Glomerular visceral epithelial cell (primary cell): Measurements from ENCODE around the gene COL28A1.

Source experiments
- DNase-seq: peaks from one replicate; pipeline ENCODE4 v3.0.0-alpha.2; 2016; ENCODE audit errors: extremely low spot score

Gene COL28A1

GRCh38 chr7:7535691-7536090, at the start of gene COL28A1:
Gene COL28A1 (minus strand): TSS chr7:7535873. CDS start chr7:7532875, 2,998 bp downstream.
- DNase-seq, result no peak

GRCh38 chr7:7584653-7585052, 49.0 kb upstream of the COL28A1 start:
- DNase-seq, result no peak

- DNase-seq, result no peak
Observed at GRCh38 chr7:7583731-7584130, 48.1 kb upstream of the COL28A1 start.

GRCh38 chr7:7582596-7582995, 46.9 kb upstream of the COL28A1 start:
- DNase-seq, result no peak

GRCh38 chr7:7581531-7582179, 46.0 kb upstream of the COL28A1 start:
- DNase-seq, result no peak

- DNase-seq, result no peak
Observed at GRCh38 chr7:7579638-7580037, 44.0 kb upstream of the COL28A1 start.

GRCh38 chr7:7577888-7578287, 42.2 kb upstream of the COL28A1 start:
- no peak for DNase-seq

- DNase-seq, result no peak
Observed at GRCh38 chr7:7576344-7576743, 40.7 kb upstream of the COL28A1 start.

- no peak for DNase-seq
Observed at GRCh38 chr7:7573701-7574100, 38.0 kb upstream of the COL28A1 start.

- no peak for DNase-seq
Observed at GRCh38 chr7:7570584-7570983, 34.9 kb upstream of the COL28A1 start.

GRCh38 chr7:7569615-7570014, 33.9 kb upstream of the COL28A1 start:
- no peak for DNase-seq

- DNase-seq, result no peak
Observed at GRCh38 chr7:7569081-7569527, 33.4 kb upstream of the COL28A1 start.

- no peak for DNase-seq
Observed at GRCh38 chr7:7568553-7568952, 32.9 kb upstream of the COL28A1 start.

- no peak for DNase-seq
Observed at GRCh38 chr7:7567898-7568531, 32.3 kb upstream of the COL28A1 start.

GRCh38 chr7:7566651-7567611, 31.3 kb upstream of the COL28A1 start, which contains the start of gene MIOS:
Gene MIOS (plus strand): TSS chr7:7566884. CDS start chr7:7572476, 5,592 bp downstream.
- DNase-seq, result peak; percentile 86

- no peak for DNase-seq
Observed at GRCh38 chr7:7565746-7566650, 30.3 kb upstream of the COL28A1 start.

GRCh38 chr7:7565018-7565680, 29.5 kb upstream of the COL28A1 start:
- DNase-seq, result no peak

GRCh38 chr7:7564323-7564780, 28.7 kb upstream of the COL28A1 start:
- DNase-seq, result peak; percentile 70

- no peak for DNase-seq
Observed at GRCh38 chr7:7563813-7564212, 28.1 kb upstream of the COL28A1 start.

GRCh38 chr7:7563269-7563668, 27.6 kb upstream of the COL28A1 start:
- DNase-seq, result no peak

- DNase-seq, result no peak
Observed at GRCh38 chr7:7562736-7563135, 27.1 kb upstream of the COL28A1 start.
